Prostate gland (tissue), 2 donors: ENCODE measurements around the gene TGFBR3. TPM values are rescaled to one million over a fixed set of nuclear protein-coding genes. Genes with fewer than 3 reads are reported as not detected.
A peak's percentile ranks its signal among the peaks of the same experiment; 100 is the strongest.

ENCODE experiments used
- DNase-seq: peaks from one replicate; pipeline ENCODE4 v3.0.0-alpha.2; 2019; ENCODE audit warnings: low spot score
- H3K27ac ChIP-seq, 2 donors: fragments of 200-600 bp; sonication (generic); 2 replicates each; pipeline ENCODE4 v1.5.1; 2017 to 2019
- H3K27me3 ChIP-seq: fragments of 200-600 bp; sonication (generic); replicated peaks from 2 replicates; pipeline ENCODE4 v1.5.1; 2019; ENCODE audit not compliant: insufficient read depth
- H3K36me3 ChIP-seq, 2 donors: fragments of 200-600 bp; sonication (generic); 1 replicate in 1 of 2; 2 replicates in 1 of 2; pipeline versions ENCODE4 v1.5.1 to v1.8.1; 2017 to 2019
- H3K4me1 ChIP-seq: fragments of 200-600 bp; sonication (generic); replicated peaks from 2 replicates; pipeline ENCODE4 v1.5.1; 2019
- H3K4me3 ChIP-seq, 2 donors: fragments of 200-600 bp; sonication (generic); 2 replicates each; pipeline ENCODE4 v1.5.1; 2017 to 2019
- H3K9me3 ChIP-seq: fragments of 200-600 bp; sonication (generic); 2 replicates; pipeline ENCODE4 v1.5.1; 2017
- CTCF ChIP-seq, 4 experiments: fragments of 200-600 bp in 2 of 4; fragments of 450-650 bp in 2 of 4; sonication (generic) in 2 of 4; IDR thresholded peaks; 1 replicate in 3 of 4; 2 replicates in 1 of 4; pipeline ENCODE4 v1.5.1; 2016 to 2019; ENCODE audit warnings: antibody characterized with exemption in 4 of 4, mild to moderate bottlenecking in 2 of 4, moderate library complexity in 2 of 4
- POLR2A ChIP-seq: fragments of 450-650 bp; IDR thresholded peaks from one replicate; pipeline ENCODE4 v1.6.1; 2016; ENCODE audit warnings: antibody characterized with exemption, mild to moderate bottlenecking
- POLR2AphosphoS5 ChIP-seq: sonication (generic); formaldehyde crosslinking; IDR thresholded peaks from one replicate; pipeline ENCODE4 v1.6.1; 2017; ENCODE audit warnings: antibody characterized with exemption
- WGBS: methylation state at CpG from one replicate; pipeline ENCODE4 v1.1.5; 2018; 5-methylcytosine and 5-hydroxymethylcytosine counted together
- intact Hi-C: fragments of 100-400 bp; cut with DNase I; formaldehyde crosslinking; loops from one replicate; pipeline ENCODE4 v1.14.2; 2022
- total RNA-seq, 2 donors: library from RNA; depleted of rRNA; stranded (reverse); fragments of >200 nt; gene quantifications; one replicate each; pipeline ENCODE4 v1.1.0, GENCODE V29; 2016

TGFBR3 gene
- total RNA-seq, 2 donors from 2014 or later = 26.4 to 51.7 TPM

GRCh38 chr1:91851130-91852010, 34.6 kb downstream of the TGFBR3 start:
- no peak for TF ChIP-seq CTCF (IDR thresholded peaks at IDR 0.05)
- TF ChIP-seq POLR2AphosphoS5 = peak; percentile 32
- Histone ChIP-seq H3K27ac (peak overlapping the region; percentile 28 to 53), H3K27me3 (no peaks in the 10 kb centered on the region), H3K9me3 (no peaks in the 10 kb centered on the region), H3K4me3 (no peak overlapping the region), H3K36me3 (no peaks in the 10 kb centered on the region), H3K4me1 (no peaks in the 10 kb centered on the region)
- 12% methylated on average over 13 of the region's 13 CpGs for WGBS
- intact Hi-C loops = no loop called here
- peak; percentile 55 for DNase-seq

GRCh38 chr1:91850708-91851107, 35.2 kb downstream of the TGFBR3 start:
- TF ChIP-seq POLR2AphosphoS5 (no peak), CTCF (IDR thresholded peaks at IDR 0.05) (no peak), POLR2A (no peak)
- no peaks in the 10 kb centered on the region for H3K36me3 ChIP-seq
- peak overlapping the region; percentile 28 to 53 for H3K27ac ChIP-seq
- no peak for DNase-seq
- H3K4me1 ChIP-seq = no peaks in the 10 kb centered on the region
- H3K27me3 ChIP-seq = no peaks in the 10 kb centered on the region
- H3K4me3 ChIP-seq = no peak overlapping the region
- intact Hi-C loops = no loop called here
- no peaks in the 10 kb centered on the region for H3K9me3 ChIP-seq
- WGBS = 66% methylated on average over 1 of the region's 1 CpG

- DNase-seq = no peak
- Histone ChIP-seq H3K4me1 (no peaks in the 10 kb centered on the region), H3K4me3 (no peak overlapping the region), H3K27me3 (no peaks in the 10 kb centered on the region), H3K27ac (no peak overlapping the region), H3K36me3 (no peaks in the 10 kb centered on the region), H3K9me3 (no peaks in the 10 kb centered on the region)
- 53% methylated on average over 2 of the region's 2 CpGs for WGBS
- intact Hi-C loops = no loop called here
- no peak for TF ChIP-seq CTCF (IDR thresholded peaks at IDR 0.05)
- TF ChIP-seq POLR2A = no peak
- TF ChIP-seq POLR2AphosphoS5 = no peak
Measured at GRCh38 chr1:91847851-91848250, 38.1 kb downstream of the TGFBR3 start.

- Histone ChIP-seq H3K4me3 (no peak overlapping the region), H3K27me3 (no peaks in the 10 kb centered on the region), H3K4me1 (no peaks in the 10 kb centered on the region), H3K27ac (peak overlapping the region; percentile 41 to 55), H3K9me3 (no peaks in the 10 kb centered on the region), H3K36me3 (no peaks in the 10 kb centered on the region)
- 35% methylated on average over 2 of the region's 2 CpGs for WGBS
- intact Hi-C loops = no loop called here
- no peak for TF ChIP-seq POLR2A
- no peak for DNase-seq
Measured at GRCh38 chr1:91846639-91847013, 39.3 kb downstream of the TGFBR3 start.

GRCh38 chr1:91846007-91846638, 39.8 kb downstream of the TGFBR3 start:
- Histone ChIP-seq H3K9me3 (no peaks in the 10 kb centered on the region), H3K27ac (peak overlapping the region; percentile 41 to 55), H3K36me3 (no peaks in the 10 kb centered on the region), H3K4me1 (no peaks in the 10 kb centered on the region), H3K27me3 (no peaks in the 10 kb centered on the region), H3K4me3 (no peak overlapping the region)
- TF ChIP-seq POLR2AphosphoS5 = peak; percentile 26
- TF ChIP-seq POLR2A = no peak
- intact Hi-C loops = no loop called here
- DNase-seq = peak; percentile 21
- 11% methylated on average over 6 of the region's 6 CpGs for WGBS
